ENCODE measurements around the gene SYMPK.

Gene SYMPK

GRCh38 chr19:45781214-45782161, 81.5 kb downstream of the SYMPK start:
- Histone ChIP-seq H3K9me3 (ENCODE audit: insufficient read depth, low read length) (no peaks in the 10 kb centered on the region), H4K20me1 (ENCODE audit: insufficient read depth, low read length) (0 out of 2 replicates have a peak, but pooled peaks cover 10% of the 10 kb centered on the region), H3K4me2 (ENCODE audit: low read length) (no peak overlapping the region), H3K27me3 (ENCODE audit: low read depth, low read length) (no peaks in the 10 kb centered on the region), H3K36me3 (replicated peaks; ENCODE audit: low read depth, low read length) (peaks cover 6% of the 10 kb centered on the region), H3K4me1 (ENCODE audit: low read length) (peaks cover 31% of the 10 kb centered on the region), H3K79me2 (ENCODE audit: low read length) (no peaks in the 10 kb centered on the region), H2AFZ (ENCODE audit: low read depth, low read length) (no peak overlapping the region), H3K4me3 (ENCODE audit: low read length) (no peak overlapping the region), H3K27ac (ENCODE audit: low read length) (no peak overlapping the region), H3K9ac (ENCODE audit: low read length) (no peak overlapping the region)
- TF ChIP-seq EZH2phosphoT487 (IDR thresholded peaks at IDR 0.05; ENCODE audit: low read depth) (no peak), CTCF (IDR thresholded peaks at IDR 0.05; ENCODE audit: low read depth, low read length) (no peak)

GRCh38 chr19:45780448-45781213, 82.3 kb downstream of the SYMPK start:
- TF ChIP-seq EZH2phosphoT487 (IDR thresholded peaks at IDR 0.05; ENCODE audit: low read depth) = no peak
- TF ChIP-seq CTCF (IDR thresholded peaks at IDR 0.05; ENCODE audit: low read depth, low read length) = no peak
- Histone ChIP-seq H3K79me2 (ENCODE audit: low read length) (no peaks in the 10 kb centered on the region), H3K9ac (ENCODE audit: low read length) (no peak overlapping the region), H3K4me3 (ENCODE audit: low read length) (peak overlapping the region; percentile 77; the same call in 1 of the 2 replicates), H3K27me3 (ENCODE audit: low read depth, low read length) (no peaks in the 10 kb centered on the region), H4K20me1 (ENCODE audit: insufficient read depth, low read length) (0 out of 2 replicates have a peak, but pooled peaks cover 10% of the 10 kb centered on the region), H3K27ac (ENCODE audit: low read length) (no peak overlapping the region), H3K4me1 (ENCODE audit: low read length) (peaks cover 31% of the 10 kb centered on the region), H3K9me3 (ENCODE audit: insufficient read depth, low read length) (no peaks in the 10 kb centered on the region), H3K4me2 (ENCODE audit: low read length) (peak overlapping the region; percentile 77), H2AFZ (ENCODE audit: low read depth, low read length) (no peak overlapping the region), H3K36me3 (replicated peaks; ENCODE audit: low read depth, low read length) (peaks cover 4% of the 10 kb centered on the region)

GRCh38 chr19:45780146-45780447, 82.8 kb downstream of the SYMPK start:
- TF ChIP-seq EZH2phosphoT487 (IDR thresholded peaks at IDR 0.05; ENCODE audit: low read depth) (no peak), CTCF (IDR thresholded peaks at IDR 0.05; ENCODE audit: low read depth, low read length) (no peak)
- Histone ChIP-seq H4K20me1 (ENCODE audit: insufficient read depth, low read length) (0 out of 2 replicates have a peak, but pooled peaks cover 6% of the 10 kb centered on the region), H3K4me3 (ENCODE audit: low read length) (peak overlapping the region; percentile 77), H2AFZ (ENCODE audit: low read depth, low read length) (no peak overlapping the region), H3K79me2 (ENCODE audit: low read length) (no peaks in the 10 kb centered on the region), H3K27me3 (ENCODE audit: low read depth, low read length) (no peaks in the 10 kb centered on the region), H3K9me3 (ENCODE audit: insufficient read depth, low read length) (no peaks in the 10 kb centered on the region), H3K4me1 (ENCODE audit: low read length) (peaks cover 31% of the 10 kb centered on the region), H3K36me3 (replicated peaks; ENCODE audit: low read depth, low read length) (peaks cover 4% of the 10 kb centered on the region), H3K27ac (ENCODE audit: low read length) (peak overlapping the region; percentile 10; the same call in 1 of the 2 replicates), H3K9ac (ENCODE audit: low read length) (peak overlapping the region; percentile 52; the same call in 1 of the 2 replicates), H3K4me2 (ENCODE audit: low read length) (peak overlapping the region; percentile 77)
